Right hindlimb (tissue), 1 donor: Measurements from ENCODE around the gene CMSS1.
A peak's percentile ranks its signal among the peaks of the same experiment; 100 is the strongest.

Experiments used
- DNase-seq: peaks from one replicate; pipeline ENCODE4 v3.0.0-alpha.2; 2018

Gene CMSS1

DNA sequence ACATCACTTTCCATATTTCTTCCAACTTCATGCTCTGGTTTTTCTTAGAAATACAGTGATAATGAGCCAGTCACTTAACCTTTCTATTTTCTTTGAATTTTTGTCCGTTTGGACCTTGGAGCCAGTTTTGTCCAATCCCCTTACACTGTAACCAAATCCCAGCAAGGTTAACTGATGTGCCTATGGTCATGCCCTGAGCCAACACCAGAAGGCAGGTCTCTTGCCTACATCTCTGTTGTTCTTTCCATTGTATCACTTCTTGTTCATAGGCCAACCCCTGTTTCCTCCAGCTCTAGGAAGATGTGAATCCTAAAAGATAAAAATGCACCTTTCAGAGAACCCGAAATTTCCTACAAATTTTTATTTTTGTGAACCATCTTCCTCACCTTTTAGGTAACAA is 122.7 kb downstream of the CMSS1 start:
- no peak for DNase-seq

DNA sequence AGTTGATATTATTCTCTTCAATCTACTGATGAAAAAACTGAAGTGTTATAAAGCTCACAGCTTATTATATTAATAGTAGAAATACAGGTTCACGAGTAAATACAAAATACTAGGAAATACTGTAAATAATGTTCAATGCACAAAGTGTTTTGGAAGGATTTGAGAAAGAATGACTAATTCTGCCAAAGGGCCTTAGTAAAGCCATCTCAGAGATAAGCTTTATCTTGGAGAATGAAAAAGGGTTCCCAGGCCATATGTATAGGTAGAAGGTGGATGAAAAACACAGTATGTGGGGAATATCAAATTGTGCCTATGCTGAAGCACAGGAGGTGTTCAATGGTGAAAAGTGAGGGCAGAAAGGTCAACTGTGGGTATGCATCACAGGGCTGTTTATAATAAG is 123.5 kb downstream of the CMSS1 start:
- DNase-seq: no peak

DNA sequence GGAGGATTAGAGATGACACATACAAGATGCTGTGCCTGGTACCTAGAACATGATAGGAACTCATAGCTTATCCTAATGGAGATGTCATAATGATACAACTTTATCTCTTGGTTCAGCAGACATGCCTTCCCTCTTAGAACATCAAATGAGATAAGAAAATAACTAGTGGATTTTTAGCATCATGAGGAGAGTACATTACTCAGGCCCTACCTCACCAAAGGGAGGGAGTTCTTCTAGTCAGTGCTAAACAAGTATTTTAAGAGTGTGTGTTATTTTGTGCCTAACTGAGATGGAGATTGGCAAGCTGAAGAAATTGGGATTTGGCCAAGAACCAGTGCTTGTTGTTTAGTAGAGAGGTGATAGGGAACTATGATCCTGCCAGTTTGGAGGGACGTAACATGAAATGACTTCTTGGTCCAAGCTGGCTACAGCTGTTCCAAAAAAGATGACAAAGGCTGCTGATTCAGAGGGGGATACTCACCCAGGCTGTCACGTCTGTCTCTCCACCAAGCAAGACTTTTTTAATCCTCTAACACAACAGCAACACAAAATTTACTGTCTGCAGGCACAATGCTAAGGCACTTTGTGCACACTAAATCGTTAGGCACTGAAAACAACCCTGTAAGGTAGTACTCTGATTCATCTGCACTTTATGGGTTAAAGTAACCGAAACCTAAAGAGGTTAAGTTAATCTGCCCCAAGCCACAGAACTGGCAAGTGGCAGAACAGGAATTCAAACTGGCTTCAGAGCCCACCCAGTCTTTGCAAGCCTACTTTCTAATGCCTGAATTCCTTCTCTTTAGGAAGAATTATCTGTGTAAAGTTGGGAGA is 126.5 kb downstream of the CMSS1 start:
- no peak for DNase-seq

DNA sequence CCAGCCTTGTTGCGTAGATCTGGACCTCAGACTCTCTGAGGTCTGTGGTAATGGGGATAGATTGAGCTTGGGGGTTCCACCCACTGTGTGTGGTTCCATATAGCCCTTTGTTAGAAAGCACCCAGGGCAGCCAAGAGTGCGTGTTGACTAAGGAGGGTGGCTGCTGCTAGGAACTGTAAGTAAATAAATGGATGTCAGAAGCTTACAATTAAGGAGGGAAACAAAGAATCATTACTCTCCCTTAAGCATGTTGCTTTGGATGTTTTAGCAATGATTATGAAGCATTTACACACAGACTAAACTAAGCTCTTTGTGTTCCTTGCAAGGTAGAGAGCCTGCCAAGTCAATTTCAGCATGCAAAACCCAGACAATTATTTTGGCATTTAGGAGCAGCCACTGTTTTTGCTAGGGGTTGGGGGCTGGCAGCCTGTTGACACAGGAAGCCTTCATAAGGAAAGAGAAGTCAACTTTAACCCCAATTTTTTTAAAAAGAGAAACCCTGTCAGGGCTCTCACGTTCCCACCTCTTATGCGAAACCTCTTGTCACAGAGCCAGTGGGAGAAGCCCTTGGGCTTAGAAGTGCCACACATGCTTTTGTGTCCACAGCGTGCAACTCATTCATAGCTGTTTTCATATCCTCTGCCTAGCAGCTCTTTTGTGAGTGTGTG is 127.8 kb downstream of the CMSS1 start:
- DNase-seq: peak; percentile 37

DNA sequence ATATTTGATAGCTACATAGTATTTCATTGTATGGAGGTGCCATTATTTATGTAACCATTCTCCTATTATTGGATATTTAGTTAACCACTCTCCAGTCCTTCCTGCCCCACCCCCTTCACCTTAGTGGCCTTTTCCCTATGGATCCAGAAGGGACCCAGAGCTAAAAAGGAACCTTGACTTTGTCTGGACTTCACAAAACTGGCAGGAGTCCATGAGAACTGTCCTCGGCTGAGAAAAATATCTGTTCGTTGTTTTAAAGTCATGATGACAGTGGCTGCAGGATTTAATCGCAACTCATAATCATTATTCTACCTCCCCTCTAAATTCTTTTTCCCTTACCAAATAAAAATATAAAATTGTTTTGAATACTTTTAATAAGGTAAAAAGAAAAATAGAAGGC is 129.7 kb downstream of the CMSS1 start:
- no peak for DNase-seq

DNA sequence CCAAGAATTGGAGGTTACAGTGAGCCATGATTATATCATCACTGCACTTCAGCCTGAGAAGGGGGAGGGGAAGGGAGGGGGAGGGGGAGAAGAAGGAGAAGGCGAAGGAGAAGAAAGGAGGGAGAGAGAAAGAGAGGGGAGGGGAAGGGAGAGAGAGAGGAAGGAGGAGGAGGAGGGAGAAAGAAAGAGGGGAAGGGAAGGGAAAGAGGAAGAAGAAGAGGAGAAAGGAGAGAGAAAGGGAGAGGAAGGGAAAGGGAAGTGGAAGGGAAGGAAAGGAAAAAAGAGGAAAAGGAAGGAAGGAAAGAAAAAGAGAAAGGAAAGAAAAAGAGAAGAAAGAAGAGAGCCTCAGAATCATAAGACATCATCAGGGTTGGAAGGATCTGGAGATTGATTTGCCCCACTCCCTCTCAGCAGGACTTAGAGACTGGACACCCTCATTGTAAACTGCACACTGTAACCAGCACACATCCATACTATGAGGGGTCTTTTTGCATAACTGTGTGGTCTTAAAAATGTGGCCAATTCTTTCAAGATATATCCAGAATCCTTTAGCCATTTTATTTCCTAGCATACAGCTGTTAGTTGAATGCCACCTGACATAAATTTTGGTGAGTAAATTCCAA is 130.9 kb downstream of the CMSS1 start:
- DNase-seq: no peak

DNA sequence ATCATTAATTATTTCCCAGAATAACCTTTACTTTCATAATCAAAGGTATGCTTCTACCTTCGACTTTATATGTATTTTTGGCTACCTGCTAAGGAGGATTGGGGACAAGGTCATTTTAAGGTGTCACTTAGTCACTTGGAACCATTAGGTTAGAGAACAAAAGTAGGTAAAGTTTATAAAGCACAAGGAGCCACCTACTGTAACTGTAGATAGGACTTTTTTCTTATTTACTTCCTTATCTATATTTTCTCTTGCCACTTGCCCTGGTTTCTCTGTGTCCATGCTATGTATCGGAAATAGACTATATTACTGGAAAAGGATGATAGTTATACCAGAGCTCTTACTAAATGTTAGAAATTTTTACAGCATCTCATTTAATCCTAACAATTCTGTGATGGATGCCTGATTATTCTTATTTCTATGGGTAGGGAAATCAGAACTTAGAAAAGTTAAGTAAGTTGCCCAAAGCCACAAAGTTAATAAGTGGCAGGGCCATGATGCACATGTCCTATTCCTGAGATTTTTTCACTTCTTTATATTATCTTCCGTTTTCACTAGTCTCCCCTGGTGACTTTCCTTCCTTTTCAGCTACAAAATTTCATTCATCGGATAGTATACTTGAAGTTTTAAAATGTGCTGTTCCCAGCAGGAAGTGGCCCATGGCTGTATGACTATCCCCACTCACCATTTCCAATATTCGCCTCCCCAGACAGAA is 132.5 kb downstream of the CMSS1 start:
- DNase-seq: no peak

DNA sequence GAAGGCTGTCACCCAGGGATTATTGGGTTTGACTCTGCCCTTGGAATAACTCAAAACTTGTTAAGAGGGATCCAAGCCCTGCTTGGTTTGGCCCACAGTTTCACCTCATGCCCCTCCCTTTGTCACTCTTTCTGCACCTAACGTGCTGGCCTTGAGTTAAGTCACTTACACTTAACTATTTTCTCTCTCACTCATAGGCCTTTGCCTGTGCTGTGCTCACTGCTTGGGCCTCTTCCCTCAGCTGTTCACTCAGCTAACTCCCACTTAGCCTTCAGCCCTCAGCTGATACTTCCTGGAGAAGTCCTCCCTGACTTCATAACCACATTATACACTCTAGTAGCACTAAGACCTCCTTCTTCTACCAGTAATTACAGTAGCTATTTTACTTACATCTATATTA is 133.3 kb downstream of the CMSS1 start:
- no peak for DNase-seq

DNA sequence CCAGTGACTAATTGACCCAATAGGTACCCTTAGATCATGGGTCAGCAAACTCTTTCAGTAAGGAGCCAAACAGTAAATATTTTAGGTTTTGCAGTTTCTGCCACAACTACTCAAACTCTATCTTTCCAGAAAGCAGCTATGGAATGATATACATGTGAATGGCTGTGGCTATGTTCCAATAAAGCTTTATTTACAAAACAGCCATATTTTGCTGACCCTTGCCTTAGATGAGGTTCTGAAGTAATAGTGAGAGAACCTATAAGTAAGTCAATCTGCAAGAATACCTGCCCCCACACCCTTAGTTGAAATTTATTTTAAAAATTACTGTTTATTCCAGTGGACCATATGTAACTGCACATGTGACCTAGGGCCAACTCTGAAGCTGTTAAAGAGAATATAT is 134.0 kb downstream of the CMSS1 start:
- DNase-seq: no peak

DNA sequence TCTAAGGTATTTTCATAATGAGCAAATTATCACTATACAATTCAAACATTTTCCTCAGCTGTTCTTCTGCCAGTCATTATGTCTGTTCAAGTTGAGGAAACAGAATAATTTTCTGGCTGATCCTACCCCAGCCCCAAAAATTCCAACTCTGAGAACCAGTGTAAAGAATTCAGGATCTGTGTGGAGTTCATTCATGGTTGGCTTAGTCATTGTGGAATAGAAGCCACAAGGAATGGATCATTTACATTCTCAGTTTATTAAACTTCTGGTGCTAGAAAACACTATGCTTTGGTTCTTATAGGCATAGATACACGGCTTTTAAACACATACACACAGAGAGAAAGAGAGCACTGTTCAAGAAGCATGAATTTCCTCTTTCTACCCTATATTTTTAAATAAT is 134.6 kb downstream of the CMSS1 start:
- DNase-seq: no peak

DNA sequence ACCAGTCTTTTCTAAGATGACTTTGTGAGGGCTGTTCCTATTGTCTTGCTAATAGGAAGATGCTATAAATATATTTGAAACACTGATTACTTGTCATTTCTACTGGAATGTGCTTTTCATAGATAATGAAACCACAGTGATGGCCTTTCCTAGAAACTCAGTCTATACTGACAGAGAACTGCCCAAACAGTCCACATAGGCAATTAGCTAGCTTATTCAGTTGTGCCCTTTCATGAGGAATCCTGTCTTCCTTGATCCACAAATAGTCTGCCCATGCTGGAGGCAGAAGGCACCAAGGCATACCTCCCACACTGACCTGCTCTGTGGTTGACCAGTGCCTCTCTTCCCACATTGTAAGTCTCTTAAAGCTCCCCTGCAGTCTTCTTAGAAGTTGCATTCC is 135.9 kb downstream of the CMSS1 start:
- no peak for DNase-seq

DNA sequence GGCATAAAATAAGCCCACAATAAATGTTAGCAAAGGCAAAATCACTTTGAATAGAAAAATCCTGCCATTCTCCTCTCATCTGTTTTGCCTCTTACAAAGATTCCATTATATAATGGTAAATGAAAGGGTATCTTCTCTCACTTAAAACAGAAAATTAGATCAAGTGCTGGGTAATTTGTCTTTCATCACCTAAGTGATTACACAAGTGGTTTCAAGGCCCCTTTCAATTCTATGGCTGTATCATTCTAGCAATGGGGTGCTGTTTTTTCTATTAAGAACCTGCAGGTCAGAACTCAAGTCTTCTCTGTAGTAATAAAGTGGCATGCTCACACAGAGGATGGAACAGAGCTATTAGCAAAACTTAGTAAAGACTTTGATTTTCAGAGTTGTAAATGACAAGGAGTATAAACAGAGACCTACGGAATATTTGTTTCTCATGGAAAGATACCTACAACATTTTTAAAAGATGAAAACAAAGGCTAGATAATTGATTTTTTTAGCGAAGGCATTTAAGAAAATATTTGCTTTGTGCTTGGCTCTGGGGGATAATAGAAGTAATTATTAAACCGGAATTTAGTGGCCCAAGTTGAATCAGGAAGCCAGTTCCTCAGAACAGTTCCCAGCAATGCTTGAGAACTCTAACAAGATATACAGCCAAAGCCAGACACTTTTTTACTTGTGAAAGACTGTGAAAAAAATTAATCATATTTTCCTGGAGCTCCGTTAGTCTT is 137.4 kb downstream of the CMSS1 start:
- DNase-seq: no peak

DNA sequence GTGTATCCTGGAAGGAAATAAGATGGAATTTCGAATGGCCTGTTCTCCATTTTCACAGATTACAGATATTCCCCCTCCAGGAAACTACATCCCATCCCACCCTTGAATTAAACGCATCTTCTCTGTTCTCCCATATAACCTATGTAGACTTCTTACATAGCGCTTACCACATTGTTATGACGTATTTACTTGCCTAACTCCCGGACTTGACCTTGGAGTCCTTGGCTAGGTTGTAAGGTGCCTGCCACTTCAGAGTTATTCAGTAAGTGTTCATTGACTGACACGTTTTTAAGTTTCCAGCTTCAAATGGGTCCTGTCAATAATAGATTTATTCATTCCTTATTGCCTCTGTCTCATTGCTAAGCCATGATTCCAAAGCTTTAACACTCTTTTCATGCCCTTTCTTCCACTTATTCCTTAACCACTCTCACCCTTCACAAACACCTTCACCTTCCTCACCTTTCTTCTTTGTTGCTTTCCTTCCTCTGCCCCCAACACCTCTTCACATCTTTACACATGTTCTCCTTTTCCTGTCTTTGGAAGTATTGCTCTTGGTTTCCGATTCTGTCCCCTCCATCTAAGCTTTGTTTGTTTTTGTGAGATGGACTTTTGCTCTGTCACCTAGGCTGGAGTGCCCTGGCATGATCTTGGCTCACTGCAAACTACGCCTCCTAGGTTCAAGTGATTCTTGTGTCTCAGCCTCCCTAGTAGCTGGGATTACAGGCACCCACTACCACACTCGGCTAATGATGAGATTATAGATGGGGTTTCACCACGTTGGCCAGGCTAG is 138.3 kb downstream of the CMSS1 start:
- no peak for DNase-seq

DNA sequence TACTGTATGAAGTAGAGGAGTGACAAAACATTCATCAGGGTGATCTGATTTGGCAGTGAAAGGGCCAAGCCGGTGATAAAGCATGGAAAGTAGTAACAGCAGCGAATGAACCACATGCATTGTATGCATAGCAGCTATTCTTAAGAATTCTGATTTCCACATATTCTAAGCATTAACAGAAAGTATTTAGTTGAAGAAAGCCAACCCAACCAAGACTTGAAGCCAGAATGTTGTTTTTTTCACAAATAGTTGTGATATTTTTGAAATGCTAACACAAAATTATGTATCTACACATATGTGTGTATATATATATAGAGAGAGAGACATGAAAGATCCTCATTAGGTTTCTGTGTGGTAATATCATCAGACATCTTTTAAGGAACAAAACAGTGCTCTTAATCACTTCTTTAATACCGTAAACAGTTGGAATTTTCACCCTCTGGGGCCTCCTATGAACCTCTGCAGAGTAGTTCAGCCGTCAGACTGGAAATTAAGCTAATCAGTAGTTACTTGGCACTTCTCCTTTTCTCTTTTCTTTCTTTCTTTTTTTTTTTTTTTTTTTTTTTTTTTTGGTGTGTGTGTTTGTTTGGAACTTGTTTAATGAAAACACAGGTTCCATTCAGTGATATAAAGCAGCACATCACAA is 139.6 kb downstream of the CMSS1 start:
- no peak for DNase-seq

DNA sequence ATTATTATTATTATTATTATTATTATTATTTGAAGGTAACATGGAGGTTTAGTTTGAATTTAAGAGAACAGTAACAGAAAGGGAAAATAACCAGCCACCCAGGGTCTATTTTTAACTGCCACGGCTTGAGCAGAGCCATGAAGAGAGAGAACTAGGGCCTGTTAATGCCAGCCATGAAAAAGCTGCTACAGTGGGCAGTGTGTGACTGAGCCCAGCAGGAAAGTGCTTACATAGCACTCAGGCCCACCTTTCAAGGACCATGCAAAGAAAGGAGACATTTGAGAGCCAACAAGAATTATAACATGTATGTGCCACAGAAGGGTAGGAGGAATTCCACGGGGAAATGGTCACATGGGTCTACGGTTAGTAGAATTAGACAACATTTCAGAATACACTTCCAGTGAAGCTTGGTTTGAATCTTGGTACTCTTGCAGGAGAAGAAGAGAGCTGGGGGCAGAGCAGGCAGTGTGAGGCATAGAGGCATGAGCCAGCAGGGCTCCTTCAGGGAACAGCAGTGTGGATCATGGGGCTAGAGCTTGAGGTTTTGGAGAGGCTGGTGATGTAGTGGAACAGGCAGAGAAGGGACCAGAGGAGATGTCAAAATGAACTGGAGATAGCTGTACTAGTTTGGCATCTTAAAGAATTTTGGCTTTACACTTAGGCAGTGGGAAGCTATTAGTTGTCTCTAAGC is 140.7 kb downstream of the CMSS1 start:
- DNase-seq: no peak

DNA sequence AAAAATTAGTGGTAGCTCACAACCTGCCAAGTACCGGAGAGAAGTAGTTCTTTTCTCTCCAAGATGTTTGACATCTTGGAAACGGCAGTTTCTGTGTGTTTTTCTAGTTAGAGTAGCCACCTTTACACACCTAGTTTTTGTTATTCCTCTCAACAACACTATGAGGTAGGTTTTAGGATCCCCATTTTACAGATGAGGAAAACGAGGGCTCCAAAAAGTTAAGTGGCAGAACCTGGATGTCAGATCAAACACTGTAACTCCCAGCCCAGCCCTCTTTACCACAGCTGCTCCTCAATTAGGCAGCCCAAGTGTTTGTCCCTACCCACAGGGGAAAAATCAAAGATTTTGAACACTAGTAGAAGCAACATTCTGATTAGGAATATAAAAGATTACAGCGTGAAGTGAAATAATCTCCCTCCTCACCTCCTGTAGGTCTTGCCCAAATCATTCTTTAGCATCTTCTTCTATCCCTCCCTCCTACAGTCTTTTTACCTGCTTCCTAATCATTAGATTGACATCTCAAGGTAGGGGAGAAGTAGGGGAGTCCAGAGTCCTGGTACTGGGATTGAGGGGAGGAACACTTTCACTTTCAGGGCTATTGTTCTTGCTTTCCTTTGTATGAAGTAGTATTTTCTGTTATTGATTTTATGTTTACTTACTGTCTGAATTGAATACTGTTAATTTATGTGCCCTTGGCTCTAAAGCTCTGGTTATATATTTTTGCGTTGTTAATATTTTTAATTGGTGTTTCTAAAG is 142.6 kb downstream of the CMSS1 start:
- DNase-seq: no peak

DNA sequence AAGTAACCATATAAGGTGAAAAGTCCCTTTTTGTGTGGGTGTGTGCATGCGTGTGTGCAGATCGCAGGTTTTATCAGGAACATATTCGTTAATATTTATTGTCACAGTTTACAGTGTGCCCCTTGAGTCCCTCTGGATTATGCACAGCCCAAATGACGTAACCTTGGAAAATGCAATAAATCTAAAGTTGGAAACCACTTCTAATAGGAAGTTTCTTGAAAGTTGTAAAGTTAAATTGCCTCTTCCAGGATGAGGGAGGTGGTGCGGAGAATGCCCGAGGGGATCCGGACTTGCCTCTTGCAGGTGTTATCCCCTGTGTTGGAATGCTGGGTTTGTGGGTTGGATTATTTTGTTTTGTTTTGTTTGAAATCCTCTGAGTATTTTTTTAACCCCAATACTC is 143.3 kb downstream of the CMSS1 start:
- peak; percentile 38 for DNase-seq

DNA sequence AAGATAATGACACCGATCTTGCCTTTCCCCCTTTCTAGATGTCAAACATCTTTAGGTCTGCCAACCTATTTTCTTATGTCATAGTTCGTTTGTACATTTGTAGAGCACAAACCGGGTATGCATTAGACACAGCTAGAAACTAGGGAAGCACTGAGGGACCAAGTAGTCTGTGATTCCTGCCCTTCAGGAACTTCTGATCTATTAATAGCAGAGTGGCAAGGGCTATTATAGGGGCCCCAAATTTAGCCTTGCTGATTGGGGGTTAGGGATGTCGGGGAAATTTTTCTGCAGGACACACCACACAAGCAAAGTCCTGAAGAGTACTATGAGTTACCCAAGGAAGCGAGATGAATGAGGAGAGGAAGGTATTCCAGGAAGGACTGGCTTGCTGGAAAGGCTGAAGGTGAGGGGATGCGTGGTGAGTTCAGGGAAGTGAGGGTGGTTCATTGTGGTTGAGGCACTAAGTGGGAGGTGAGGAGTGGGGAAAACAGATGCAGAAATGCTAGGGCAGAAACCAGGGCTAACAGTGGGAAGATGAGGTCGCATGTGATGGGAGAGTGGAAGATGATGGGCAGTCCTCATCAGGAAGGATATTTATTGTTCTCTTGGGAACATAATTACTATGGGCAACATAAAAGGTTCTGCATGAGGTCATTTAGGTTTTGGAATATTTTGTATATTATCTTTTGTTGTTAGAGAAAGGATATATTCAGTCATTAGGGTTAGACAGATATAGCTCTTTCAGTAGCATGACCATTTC is 144.3 kb downstream of the CMSS1 start:
- DNase-seq: no peak

DNA sequence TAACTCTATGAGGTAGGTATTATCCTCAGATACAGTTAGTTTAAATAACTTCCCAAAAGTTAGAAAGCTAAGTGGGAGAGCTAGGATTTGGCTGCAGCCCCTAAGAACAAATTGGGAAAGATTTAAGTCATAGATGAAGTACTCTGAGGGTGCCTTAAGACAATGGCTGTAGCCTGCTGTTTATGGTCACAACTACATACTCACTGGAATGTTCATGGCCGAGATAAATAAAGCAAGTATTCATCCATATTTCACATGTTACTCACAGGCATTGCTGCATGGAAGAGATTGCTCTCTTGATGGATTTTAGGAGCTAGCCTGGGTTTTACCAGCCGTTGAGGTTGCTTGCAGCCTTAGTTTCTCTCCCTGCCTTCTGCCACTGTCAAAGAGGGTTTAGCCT is 145.0 kb downstream of the CMSS1 start:
- no peak for DNase-seq
